SKM-1 (cell line): Measurements from ENCODE around the gene ADAM23.

Experiments
- DNase-seq: peaks from one replicate; lab custom pipeline; 2025; ENCODE audit not compliant: unreplicated experiment; lab: John Stamatoyannopoulos, UW

Gene ADAM23

GRCh38 chr2:206488623-206489022 is 45.3 kb downstream of the ADAM23 start:
- no peak for DNase-seq

DNA sequence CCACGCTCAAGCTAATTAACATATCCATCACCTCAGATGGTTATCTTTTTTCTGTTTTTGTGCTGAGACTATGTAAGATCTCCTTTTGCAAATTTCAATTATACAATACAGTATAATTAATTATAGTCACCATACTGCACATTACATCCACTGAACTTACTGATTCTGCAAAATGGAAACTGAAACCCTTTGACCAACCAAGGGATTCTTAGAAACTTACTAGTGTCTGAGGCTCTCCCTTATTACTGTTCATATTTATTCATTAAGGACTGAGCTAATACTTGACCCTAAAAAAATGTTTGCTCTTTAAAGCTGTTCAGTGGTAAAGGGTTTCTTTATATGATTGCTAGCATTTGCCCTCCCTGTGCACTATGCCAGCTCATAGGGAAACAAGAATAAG is 50.7 kb downstream of the ADAM23 start:
- no peak for DNase-seq

DNA sequence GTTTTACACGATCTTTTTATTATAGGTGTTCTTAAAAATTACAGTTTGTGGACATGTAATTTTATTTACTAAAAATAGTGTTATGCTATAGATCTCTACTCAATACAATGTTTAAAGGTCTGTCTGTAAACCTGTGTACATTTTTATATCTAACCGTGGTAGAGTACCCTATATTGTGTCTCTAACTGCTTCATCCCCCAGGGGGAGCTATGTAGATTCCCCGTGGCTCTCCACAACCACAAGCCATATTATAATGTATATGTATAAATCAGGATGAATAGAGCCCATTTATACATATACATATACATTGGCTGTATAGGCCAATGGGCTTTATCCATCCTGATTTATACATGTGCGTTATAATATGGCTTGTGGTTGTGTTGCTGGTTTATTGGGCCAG is 59.4 kb downstream of the ADAM23 start:
- no peak for DNase-seq

DNA sequence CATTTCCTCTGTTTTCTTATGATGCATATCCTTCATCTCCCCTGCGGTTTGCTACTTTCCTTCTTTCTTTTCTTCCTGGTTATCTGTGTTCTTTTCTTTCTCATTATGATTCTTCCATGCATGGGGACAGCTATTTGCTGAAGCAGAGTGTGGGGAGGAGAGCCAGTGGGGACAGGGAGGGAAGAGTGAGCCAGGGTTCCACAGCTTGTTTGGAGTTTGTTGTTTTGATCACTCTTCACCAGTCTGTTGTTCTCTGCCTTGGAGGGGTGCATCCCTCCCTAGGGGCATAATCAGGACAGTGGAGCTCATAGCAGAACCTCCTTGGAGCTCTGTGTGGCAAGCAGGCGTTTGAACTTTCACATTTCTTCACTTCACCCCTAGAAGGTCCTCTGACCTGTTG is 68.0 kb downstream of the ADAM23 start:
- no peak for DNase-seq

DNA sequence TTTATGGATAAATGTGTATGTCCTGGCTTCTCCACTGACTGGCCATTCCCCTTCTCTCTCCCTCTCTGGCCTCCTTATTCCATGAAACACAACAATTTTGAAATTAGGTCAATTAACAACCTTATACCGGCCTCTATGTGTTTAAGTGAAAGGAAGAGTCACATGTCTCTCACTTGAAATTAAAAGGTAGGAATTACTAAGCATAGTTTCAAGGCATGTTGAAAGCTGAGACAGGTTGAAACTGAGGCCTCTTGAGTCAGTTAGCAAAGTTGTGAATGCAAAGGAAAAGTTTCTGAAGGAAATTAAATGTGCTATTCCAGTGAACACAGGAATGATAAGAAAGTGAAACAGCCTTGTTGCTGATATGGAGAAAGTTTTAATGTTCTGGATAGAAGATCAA is 69.7 kb downstream of the ADAM23 start:
- DNase-seq = no peak

- DNase-seq = no peak
Observed at GRCh38 chr2:206515580-206515979, 72.2 kb downstream of the ADAM23 start.

DNA sequence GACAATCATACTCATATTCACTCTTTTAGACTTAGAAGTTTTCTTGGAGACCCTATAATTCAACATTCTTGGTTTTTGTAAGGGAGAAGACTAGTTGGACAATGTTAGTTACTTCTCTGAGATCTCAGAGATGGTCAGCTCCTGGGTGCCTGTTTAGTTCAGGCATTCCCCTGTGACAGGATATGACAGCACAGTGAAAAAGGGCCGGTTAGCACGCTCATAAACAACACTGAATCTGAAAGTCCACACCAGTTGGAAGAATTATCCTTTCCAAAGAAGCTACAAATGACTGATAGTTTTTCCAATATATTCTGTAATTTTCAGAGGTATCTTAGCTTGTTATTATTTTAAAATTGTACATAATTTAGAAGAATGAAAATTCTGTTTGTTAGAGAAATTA is 75.7 kb downstream of the ADAM23 start:
- no peak for DNase-seq

DNA sequence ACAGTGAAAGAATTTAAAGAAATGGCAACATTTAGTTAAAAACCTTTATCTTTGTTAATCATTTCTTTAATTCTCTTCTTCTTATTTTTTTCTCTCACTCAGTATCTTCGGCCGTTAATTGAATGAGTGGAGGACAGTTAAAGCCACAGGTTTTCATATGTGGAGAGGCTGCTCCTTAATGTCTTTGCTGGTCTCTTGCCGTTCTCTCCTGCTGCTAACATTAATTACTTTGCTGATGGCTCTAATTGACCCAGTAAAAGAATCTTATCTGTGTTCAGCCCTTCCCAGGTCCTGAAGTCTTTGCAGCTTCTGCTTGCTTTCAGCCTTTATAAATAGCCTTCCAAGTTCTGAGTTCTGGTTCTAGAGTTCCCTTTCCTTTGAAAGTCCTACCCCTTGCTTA is 77.1 kb downstream of the ADAM23 start:
- DNase-seq = no peak

GRCh38 chr2:206521115-206521514 is 77.8 kb downstream of the ADAM23 start:
- DNase-seq = no peak

- DNase-seq = no peak
Observed at GRCh38 chr2:206521612-206522011, 78.3 kb downstream of the ADAM23 start.

DNA sequence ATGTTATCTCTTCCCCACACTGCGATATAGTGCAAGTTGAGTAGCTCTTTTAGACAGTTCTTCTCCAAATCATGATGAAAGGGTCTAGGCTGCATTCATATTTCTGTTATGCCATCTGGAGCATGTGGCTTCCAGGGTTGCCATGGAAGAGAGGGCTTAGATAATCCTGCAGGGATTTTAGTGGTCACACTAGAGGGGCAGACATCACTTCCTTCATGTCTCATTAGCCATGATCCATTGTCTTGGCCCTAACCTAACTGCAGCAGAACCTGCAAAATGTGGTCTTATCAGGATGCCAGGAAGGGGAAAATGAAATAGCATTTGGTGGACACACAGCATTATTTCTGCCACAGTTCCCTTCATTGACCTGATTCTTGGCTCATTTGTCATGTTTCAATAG is 83.1 kb downstream of the ADAM23 start:
- DNase-seq = no peak

DNA sequence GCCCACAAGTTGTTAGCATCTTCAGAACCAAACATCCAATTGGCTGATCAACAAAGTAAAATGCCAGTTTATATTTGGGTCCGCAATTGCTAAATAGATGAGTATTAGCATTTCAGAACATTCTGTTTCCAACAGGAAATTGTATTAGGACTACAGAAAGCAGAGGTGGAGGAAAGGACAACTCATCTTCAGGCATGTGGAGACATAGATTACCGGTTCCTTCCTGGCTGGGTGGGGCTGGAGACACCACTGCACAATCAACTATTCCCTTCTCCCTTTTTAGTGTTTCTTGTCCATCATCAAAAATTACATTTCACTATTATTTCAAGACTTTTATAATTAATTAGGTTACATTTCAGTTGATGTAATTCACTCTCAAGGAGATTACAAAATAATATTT is 83.8 kb downstream of the ADAM23 start:
- no peak for DNase-seq

- no peak for DNase-seq
Observed at GRCh38 chr2:206530727-206531126, 87.4 kb downstream of the ADAM23 start.

- DNase-seq = no peak
Observed at GRCh38 chr2:206531996-206532543, 88.7 kb downstream of the ADAM23 start.

- DNase-seq = no peak
Observed at GRCh38 chr2:206533977-206534376, 90.6 kb downstream of the ADAM23 start.

DNA sequence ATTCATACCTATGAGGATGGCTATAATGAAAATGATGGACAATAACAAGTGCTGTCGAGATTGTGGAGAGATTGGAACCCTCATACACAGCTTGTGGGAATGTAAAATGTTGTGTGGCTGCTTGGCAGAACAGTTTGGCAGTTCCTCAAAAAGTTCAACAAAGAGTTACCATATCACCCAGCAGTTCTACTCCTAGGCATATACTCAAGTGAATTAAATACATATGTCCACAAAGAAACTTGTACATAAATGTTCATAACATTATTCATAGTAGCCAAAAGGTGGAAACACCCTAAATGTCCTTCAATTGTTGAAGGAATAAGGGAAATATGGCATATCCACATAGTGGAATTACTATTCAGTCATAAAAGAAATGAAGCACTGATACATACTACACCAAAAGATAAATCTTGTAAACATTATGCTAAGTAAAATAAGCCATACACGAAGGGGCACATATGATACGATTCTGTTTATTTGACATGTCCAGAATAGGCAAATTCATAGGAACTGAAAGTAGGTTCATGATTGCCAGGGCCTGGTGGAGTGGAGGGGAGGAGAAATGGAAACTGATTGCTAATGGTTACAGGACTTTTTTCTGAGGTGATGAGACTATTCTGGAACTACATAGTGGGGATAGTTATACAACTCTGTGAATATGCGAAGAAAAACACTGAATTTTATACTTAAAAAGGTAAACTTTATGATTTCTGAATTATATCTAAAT is 92.1 kb downstream of the ADAM23 start:
- no peak for DNase-seq

- DNase-seq = no peak
Observed at GRCh38 chr2:206540757-206541156, 97.4 kb downstream of the ADAM23 start.

- no peak for DNase-seq
Observed at GRCh38 chr2:206543073-206543472, 99.7 kb downstream of the ADAM23 start.

DNA sequence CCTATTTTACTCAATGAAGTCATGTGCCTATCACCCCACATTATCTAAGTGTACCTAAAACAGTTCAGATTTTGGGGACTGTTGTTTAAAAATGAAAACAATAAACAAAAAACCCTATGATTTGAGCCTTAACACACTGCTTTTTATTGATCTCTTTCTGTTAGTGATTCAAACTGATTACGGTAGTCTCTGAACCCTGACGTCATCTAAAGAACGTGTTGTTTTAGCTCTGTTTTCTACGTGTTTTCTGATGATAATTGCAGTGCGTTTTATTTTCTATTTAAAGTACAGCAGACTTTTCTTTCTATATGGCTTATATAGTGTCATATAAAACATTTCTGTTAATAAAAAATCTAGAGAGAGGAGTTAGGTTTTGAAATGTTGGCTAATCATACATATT is 105.1 kb downstream of the ADAM23 start:
- no peak for DNase-seq

GRCh38 chr2:206555721-206556120 is 112.4 kb downstream of the ADAM23 start:
- DNase-seq = no peak

- DNase-seq = peak; percentile 23
Observed at GRCh38 chr2:206556357-206556949, 113.1 kb downstream of the ADAM23 start.

DNA sequence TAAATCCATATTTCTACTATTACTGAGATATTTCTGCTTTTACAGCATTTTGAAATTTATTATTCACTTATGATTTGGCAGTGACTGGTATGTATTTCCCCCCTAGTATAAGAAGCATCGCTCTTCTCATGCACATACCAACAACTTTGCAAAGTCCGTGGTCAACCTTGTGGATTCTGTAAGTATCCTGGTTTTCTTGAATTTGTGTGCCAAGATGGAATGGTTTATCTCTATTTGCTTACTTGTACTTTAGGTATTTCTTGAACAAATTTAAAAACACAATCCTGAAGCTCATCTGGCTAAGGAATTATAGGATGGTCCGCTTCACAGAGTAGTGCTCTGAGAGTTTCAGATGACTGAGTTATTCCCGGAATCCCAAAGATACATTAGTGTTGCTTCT is 114.0 kb downstream of the ADAM23 start:
- DNase-seq = no peak

DNA sequence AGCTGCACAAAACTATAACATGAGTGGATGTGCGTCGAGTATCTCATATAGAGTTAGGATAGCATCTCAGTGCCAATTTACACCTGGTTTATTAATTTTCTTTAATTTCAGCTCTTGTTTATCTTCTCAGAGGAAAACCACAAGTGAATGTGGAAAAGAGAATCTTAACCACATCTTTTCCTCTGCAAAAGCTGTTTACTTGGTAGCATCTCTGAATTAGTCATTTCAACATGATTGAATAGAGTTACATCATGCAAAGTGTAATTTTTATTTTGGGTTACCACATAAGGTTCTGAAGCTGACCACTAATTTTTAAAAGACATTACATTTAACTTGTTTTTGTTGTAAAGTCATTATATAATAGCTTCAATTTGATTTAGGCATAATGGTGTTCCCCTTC is 115.2 kb downstream of the ADAM23 start:
- no peak for DNase-seq
